IMR-90 (cell line): Measurements from ENCODE around the gene FOXR1. TPM values are rescaled to one million over a fixed set of nuclear protein-coding genes. Genes with fewer than 3 reads are reported as not detected.

Experiments used
- ATAC-seq: fragments of 200-7000 bp; cut with Tn5 transposase; 2 replicates; pipeline ENCODE4 v1.9.1; 2020; ENCODE audit warnings: low read depth, mild to moderate bottlenecking, moderate library complexity
- BruUV-seq: library from RNA; stranded (reverse); fragments of 400-500 nt; replicated peaks from 2 replicates; lab custom pipeline; 2021; lab: Mats Ljungman, UMichigan
- CTCF ChIA-PET: fragments of 300-600 bp; formaldehyde crosslinking; extraction: SDS; loops from one replicate; lab custom pipeline; 2021; ENCODE audit warnings: antibody characterized with exemption; lab: Yijun Ruan, JAX
- POLR2A ChIA-PET: fragments of 300-600 bp; sonication (Branson Sonifier 250); formaldehyde crosslinking; loops from one replicate; lab custom pipeline; 2022; ENCODE audit warnings: antibody characterized with exemption; ENCODE audit not compliant: unreplicated experiment; lab: Charles Lee
- DNase-seq: peaks from one replicate; pipeline ENCODE4 v3.0.0; 2013
- H2AFZ ChIP-seq: replicated peaks from 2 replicates; pipeline ENCODE3; 2013; ENCODE audit warnings: low read length, mild to moderate bottlenecking; ENCODE audit not compliant: poor library complexity
- H2AK5ac ChIP-seq: 2 replicates; pipeline ENCODE4 v1.6.1; 2013; ENCODE audit warnings: low read depth, low read length, inconsistent platforms
- H2AK9ac ChIP-seq: replicated peaks from 2 replicates; pipeline ENCODE3; 2013; ENCODE audit warnings: mild to moderate bottlenecking, low read depth, low read length, moderate library complexity; ENCODE audit not compliant: poor library complexity
- H2BK120ac ChIP-seq: 2 replicates; pipeline ENCODE4 v1.6.1; 2013; ENCODE audit warnings: low read depth, low read length, inconsistent platforms
- H2BK15ac ChIP-seq: 3 replicates; pipeline ENCODE4 v1.6.1; 2013; ENCODE audit warnings: low read depth, low read length, inconsistent platforms
- H2BK20ac ChIP-seq: 2 replicates; pipeline ENCODE4 v1.6.1; 2013; ENCODE audit warnings: low read depth, mild to moderate bottlenecking, inconsistent platforms, low read length, moderate library complexity
- H2BK5ac ChIP-seq: 2 replicates; pipeline ENCODE4 v1.6.1; 2013; ENCODE audit warnings: mild to moderate bottlenecking, low read depth, low read length, inconsistent platforms; ENCODE audit not compliant: poor library complexity, severe bottlenecking
- H3K14ac ChIP-seq: replicated peaks from 2 replicates; pipeline ENCODE4 v1.6.1; 2013; ENCODE audit warnings: low read depth, low read length, inconsistent platforms
- H3K18ac ChIP-seq: 2 replicates; pipeline ENCODE4 v1.6.1; 2013; ENCODE audit warnings: low read depth, low read length, control low read depth
- H3K23ac ChIP-seq: 2 replicates; pipeline ENCODE4 v1.6.1; 2013; ENCODE audit warnings: low read depth, low read length, inconsistent platforms
- H3K27ac ChIP-seq: 2 replicates; pipeline ENCODE4 v1.5.1; 2013; ENCODE audit warnings: mild to moderate bottlenecking, control low read depth, low read length; ENCODE audit not compliant: insufficient read depth
- H3K27me3 ChIP-seq: 2 replicates; pipeline ENCODE4 v1.6.1; 2013; ENCODE audit warnings: low read length; ENCODE audit not compliant: control insufficient read depth, insufficient read depth
- H3K36me3 ChIP-seq: 2 replicates; pipeline ENCODE4 v1.6.1; 2013; ENCODE audit warnings: low read length, mixed read lengths; ENCODE audit not compliant: control insufficient read depth, insufficient read depth
- H3K4ac ChIP-seq: 2 replicates; pipeline ENCODE4 v1.6.1; 2013; ENCODE audit warnings: low read depth, low read length, inconsistent platforms
- H3K4me1 ChIP-seq: 2 replicates; pipeline ENCODE4 v1.6.1; 2013; ENCODE audit warnings: low read length, mixed read lengths; ENCODE audit not compliant: control insufficient read depth, insufficient read depth
- H3K4me2 ChIP-seq: 2 replicates; pipeline ENCODE4 v1.6.1; 2013; ENCODE audit warnings: low read depth, mild to moderate bottlenecking, control low read depth, low read length, moderate library complexity
- H3K4me3 ChIP-seq: 2 replicates; pipeline ENCODE4 v1.5.1; 2013; ENCODE audit warnings: low read depth, mild to moderate bottlenecking, control low read depth, low read length, moderate library complexity; ENCODE audit not compliant: insufficient read depth
- H3K56ac ChIP-seq: 2 replicates; pipeline ENCODE4 v1.6.1; 2013; ENCODE audit warnings: low read length, inconsistent platforms; ENCODE audit not compliant: insufficient read depth; ENCODE audit errors: extremely low read depth
- H3K79me1 ChIP-seq, 2 experiments: 2 replicates each; pipeline ENCODE4 v1.6.1; 2013; ENCODE audit warnings: low read length in 2 of 2, inconsistent platforms in 1 of 2, low read depth in 1 of 2
- H3K9ac ChIP-seq: 2 replicates; pipeline ENCODE4 v1.6.1; 2013; ENCODE audit warnings: low read depth, low read length, control low read depth
- H3K9me1 ChIP-seq: 2 replicates; pipeline ENCODE4 v1.6.1; 2013; ENCODE audit warnings: low read length, inconsistent platforms; ENCODE audit not compliant: insufficient read depth
- H3K9me3 ChIP-seq: 2 replicates; pipeline ENCODE4 v1.6.1; 2013; ENCODE audit warnings: low read length; ENCODE audit not compliant: control insufficient read depth, insufficient read depth
- H4K20me1 ChIP-seq: 2 replicates; pipeline ENCODE4 v1.6.1; 2013; ENCODE audit warnings: low read length, inconsistent platforms; ENCODE audit not compliant: insufficient read depth
- H4K5ac ChIP-seq: 2 replicates; pipeline ENCODE4 v1.6.1; 2013; ENCODE audit warnings: mild to moderate bottlenecking, low read depth, low read length, control low read depth
- H4K8ac ChIP-seq, 2 experiments: 2 replicates each; pipeline ENCODE4 v1.6.1; 2013; ENCODE audit warnings: low read depth in 2 of 2, low read length in 2 of 2, control low read depth in 1 of 2, inconsistent platforms in 1 of 2
- H4K91ac ChIP-seq: 2 replicates; pipeline ENCODE4 v1.6.1; 2013; ENCODE audit warnings: low read depth, low read length, inconsistent platforms; ENCODE audit not compliant: insufficient read depth
- NFE2L2 ChIP-seq: fragments of 150-350 bp; IDR thresholded peaks from 2 replicates; pipeline ENCODE4 v1.6.1; 2016; ENCODE audit warnings: low read depth, mild to moderate bottlenecking, low read length
- RCOR1 ChIP-seq: IDR thresholded peaks from 2 replicates; pipeline ENCODE4 v1.6.1; 2012; ENCODE audit warnings: mild to moderate bottlenecking, low read length, improper control_type of control experiment; ENCODE audit not compliant: insufficient replicate concordance
- SMC3 ChIP-seq: fragments of 150-350 bp; IDR thresholded peaks from 2 replicates; pipeline ENCODE4 v1.6.1; 2016; ENCODE audit warnings: low read depth, mild to moderate bottlenecking, antibody characterized with exemption, low read length, moderate library complexity
- WGBS, 2 experiments: methylation state at CpG; one replicate each; pipeline versions ENCODE4 v1.1.5 to v1.1.7; 2013; ENCODE audit warnings: missing lambda C conversion rate in 2 of 2; ENCODE audit not compliant: insufficient read length in 1 of 2; ENCODE audit errors: extremely low coverage in 2 of 2; 5-methylcytosine and 5-hydroxymethylcytosine counted together
- dilution Hi-C: fragments of 300-500 bp; cut with HindIII; formaldehyde crosslinking; loops from one replicate; pipeline ENCODE4 v1.14.3; 2018; ENCODE audit warnings: low sequenced_read_pairs; ENCODE audit not compliant: unreplicated experiment
- in situ Hi-C: fragments of 300-500 bp; cut with MboI; formaldehyde crosslinking; loops from 3 replicates; pipeline ENCODE4 v1.14.3; 2019; ENCODE audit warnings: low sequenced_read_pairs, inconsistent platforms, mixed read lengths
- intact Hi-C: fragments of 100-400 bp; cut with micrococcal nuclease; formaldehyde crosslinking; loops from 2 replicates; pipeline ENCODE4 v1.10.0; 2022
- polyA plus RNA-seq, 3 experiments: library from polyadenylated mRNA; depleted of rRNA; stranded (reverse); fragments of >200 nt; gene quantifications; 2 replicates each; pipeline ENCODE4 v1.2.3, GENCODE V29; 2012; ENCODE audit warnings: low replicate concordance in 1 of 3
- total RNA-seq: library from RNA; depleted of rRNA; stranded (reverse); fragments of >200 nt; gene quantifications from 2 replicates; pipeline ENCODE4 v1.2.3, GENCODE V29; 2012

The FOXR1 gene
- total and polyA plus RNA-seq, 2 of the 4 experiments (the other 2 are of a cell fraction), result not detected

DNA sequence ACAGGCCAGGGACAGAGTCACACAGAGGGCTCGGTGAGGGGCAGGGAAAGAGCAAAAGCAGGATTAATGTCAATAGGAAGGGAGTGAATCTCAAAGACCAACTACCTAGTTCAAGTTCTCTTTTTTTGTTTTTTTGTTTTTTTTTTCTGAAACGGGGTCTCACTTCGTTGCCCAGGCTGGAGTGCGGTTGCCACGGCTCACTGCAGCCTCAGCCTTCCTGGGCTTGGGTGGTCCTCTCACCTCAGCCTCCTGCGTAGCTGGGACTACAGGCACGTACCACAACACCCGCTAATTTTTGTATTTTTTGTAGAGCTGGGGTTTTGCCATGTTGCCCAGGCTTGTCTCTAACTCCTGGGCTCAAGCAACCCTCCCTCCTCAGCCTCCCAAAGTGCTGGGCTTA is 36.2 kb upstream of the FOXR1 start:
- no peak overlapping the region for H3K23ac ChIP-seq
- H3K4me3 ChIP-seq, result no peak overlapping the region
- BruUV-seq, result no TSS peak
- H3K18ac ChIP-seq, result no peak overlapping the region
- no peak overlapping the region for H2BK15ac ChIP-seq
- TF ChIP-seq NFE2L2 (no peak), SMC3 (no peak), RCOR1 (no peak)
- H3K4me2 ChIP-seq, result no peak overlapping the region
- H3K9me3 ChIP-seq, result no peaks in the 10 kb centered on the region
- H3K4ac ChIP-seq, result no peak overlapping the region
- no peak overlapping the region for H3K9ac ChIP-seq
- ChIA-PET CTCF (no interaction called here), POLR2A (no interaction called here)
- peaks cover 6% of the 10 kb centered on the region; the same call in 1 of the 2 replicates for H3K4me1 ChIP-seq
- no peak overlapping the region for H2BK5ac ChIP-seq
- no peak overlapping the region for H2AFZ ChIP-seq
- no peaks in the 10 kb centered on the region for H3K36me3 ChIP-seq
- H4K91ac ChIP-seq, result no peak overlapping the region
- no peak overlapping the region for H3K27ac ChIP-seq
- intact Hi-C loops, result no loop called here
- dilution Hi-C loops, result no loop called here
- H3K27me3 ChIP-seq, result no peaks in the 10 kb centered on the region
- H2AK5ac ChIP-seq, result no peak overlapping the region
- in situ Hi-C loops, result loop anchor here (5.0 kb wide), 1 partner anchor 33 kb away; no protein-coding TSS in a partner anchor
- H3K9me1 ChIP-seq, result peaks cover 7% of the 10 kb centered on the region
- H4K20me1 ChIP-seq, result peaks cover 4% of the 10 kb centered on the region; the same call in 1 of the 2 replicates
- ATAC-seq (no peak), DNase-seq (no peak)
- H2BK20ac ChIP-seq, result no peak overlapping the region
- H3K14ac ChIP-seq, result no peak overlapping the region
- H3K56ac ChIP-seq, result no peak overlapping the region
- no peaks in the 10 kb centered on the region for H3K79me1 ChIP-seq
- H4K8ac ChIP-seq, result no peak overlapping the region
- no peak overlapping the region for H2AK9ac ChIP-seq
- H4K5ac ChIP-seq, result no peak overlapping the region
- no peak overlapping the region for H2BK120ac ChIP-seq
- WGBS, 2 experiments, result no CpG with 5 or more reads among the region's 8 CpGs
